ENCODE measurements around the gene STPG3.

STPG3 gene

GRCh38 chr9:137265496-137266161, 14.5 kb downstream of the STPG3 start:
- no peak for DNase-seq (ENCODE audit: low read depth, low spot score)

DNA sequence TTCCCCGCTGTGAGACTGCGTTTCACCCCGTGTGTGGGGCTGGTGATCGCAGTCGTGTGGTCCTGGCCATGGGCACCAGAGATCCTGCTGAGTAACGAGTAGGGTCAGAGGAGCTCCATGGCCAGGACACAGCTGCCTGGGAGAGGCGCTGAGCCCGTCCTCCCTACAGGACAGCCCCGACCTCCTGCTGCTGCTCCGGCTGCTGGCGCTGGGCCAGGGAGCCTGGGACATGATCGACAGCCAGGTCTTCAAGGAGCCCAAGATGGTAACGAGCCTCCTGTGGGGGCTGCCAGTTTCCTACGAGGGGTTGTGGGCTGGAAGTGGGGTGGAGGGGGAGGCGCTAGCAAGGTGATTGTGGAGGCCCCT, 15.1 kb downstream of the STPG3 start:
- DNase-seq (ENCODE audit: low read depth, low spot score): no peak

DNA sequence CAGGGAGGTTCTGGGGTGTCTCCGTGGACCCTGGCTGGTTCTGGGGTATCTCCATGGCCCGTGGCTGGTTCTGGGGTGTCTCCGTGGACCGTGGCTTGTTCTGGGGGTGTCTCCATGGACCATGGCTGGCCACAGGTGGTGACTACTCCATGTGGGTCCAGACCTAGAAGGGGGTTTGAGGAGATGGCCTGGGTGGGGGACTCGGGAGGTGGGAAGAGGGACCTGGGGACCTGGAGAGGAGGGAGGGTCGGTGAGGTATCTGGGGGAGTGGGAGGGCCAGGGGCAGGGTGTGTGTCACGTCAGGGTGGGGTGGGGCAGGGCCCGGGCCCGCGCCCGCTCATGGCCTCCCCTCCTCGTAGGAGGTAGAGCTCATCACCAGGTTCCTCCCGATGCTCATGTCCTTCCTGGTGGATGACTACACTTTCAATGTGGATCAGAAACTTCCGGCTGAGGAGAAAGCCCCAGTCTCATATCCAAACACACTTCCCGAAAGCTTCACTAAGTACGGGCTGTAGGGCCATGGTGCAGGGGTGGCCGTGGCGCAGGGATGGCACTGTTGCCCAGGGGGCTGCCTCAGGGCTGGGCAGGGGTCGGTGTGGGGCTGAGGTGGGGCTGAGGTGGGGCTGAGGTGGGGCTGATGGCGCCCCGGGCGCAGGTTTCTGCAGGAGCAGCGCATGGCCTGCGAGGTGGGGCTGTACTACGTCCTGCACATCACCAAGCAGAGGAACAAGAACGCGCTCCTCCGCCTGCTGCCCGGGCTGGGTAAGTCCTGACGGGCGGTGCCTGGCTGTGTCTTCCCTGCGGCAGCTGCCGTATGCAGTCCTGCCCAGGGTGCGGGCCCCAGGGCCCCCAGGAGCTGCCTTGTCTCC, 15.7 kb downstream of the STPG3 start:
- no peak for DNase-seq (ENCODE audit: low read depth, low spot score)

DNA sequence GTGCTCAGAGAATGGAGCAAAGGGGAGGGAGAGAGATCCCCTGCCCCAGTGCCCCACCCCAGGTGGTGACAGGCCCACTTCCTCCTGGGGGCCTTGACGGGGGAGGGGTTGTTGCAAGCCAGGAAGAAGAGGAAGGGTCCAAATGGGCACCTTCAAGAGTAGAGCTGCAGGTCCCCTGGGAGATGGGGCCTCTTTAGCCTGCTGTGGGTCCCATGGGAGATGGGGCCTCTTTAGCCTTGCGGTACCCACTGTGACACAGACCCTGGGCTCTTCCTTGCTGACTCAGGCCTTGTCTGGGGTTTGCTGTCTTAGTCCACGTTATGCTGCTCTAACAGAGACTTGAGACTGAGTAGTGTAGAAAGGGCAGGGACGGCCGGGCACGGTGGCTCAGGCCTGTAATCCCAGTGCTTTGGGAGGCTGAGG, 16.9 kb downstream of the STPG3 start:
- DNase-seq (ENCODE audit: low read depth, low spot score): no peak

GRCh38 chr9:137268538-137269201, 17.6 kb downstream of the STPG3 start:
- no peak for DNase-seq (ENCODE audit: low read depth, low spot score)

DNA sequence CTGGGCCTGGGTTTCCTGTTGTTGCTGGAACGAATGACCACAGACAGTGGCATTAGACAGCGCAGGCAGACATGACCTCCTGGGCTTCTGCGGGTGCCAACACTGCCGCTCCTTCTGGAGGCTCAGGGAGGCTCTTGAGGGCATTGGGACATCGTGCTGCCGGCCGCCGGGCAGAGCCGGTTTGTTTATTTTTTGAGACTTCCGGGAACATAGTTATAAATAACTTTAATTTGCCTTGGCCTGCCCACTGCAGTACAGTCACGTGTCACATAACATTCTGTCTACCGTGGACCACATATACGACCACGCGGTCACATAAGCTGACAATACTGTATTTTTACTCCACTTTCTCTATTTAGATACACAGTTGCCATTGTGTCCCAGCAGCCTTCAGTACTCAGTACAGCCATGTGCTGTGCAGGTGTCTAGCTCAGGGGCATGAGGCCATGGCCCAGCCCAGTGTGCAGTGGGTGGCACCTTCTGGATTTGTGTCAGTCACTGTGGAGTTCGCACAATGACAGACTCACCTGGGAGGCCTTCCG, 18.2 kb downstream of the STPG3 start:
- DNase-seq (ENCODE audit: low read depth, low spot score): no peak

GRCh38 chr9:137270929-137271695, 20.0 kb downstream of the STPG3 start:
- DNase-seq (ENCODE audit: low read depth, low spot score): no peak

GRCh38 chr9:137271696-137272076, 20.6 kb downstream of the STPG3 start:
- DNase-seq (ENCODE audit: low read depth, low spot score): no peak

- DNase-seq (ENCODE audit: low read depth, low spot score): no peak
These were observed 21.4 kb downstream of the STPG3 start for GRCh38 chr9:137272241-137273094.

DNA sequence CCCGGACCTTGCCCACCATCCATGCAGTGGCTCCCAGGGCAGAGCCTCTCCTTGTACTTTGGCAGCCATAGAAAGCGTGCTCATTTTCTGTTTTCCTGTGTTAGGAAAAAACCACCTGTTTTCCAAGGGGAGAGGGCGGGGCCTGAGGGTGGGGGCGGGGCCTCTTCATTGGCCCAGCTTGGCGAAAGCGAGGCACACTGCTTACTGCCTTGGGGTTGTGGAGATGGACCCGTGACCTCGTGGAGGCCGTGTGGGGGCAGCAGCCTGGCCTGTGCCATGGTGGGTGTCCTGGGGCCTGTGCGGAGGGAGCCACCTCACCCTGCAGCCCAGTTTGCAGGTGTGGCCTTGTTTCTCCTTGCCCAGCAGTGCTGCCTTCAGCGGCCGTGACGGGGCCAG, 22.0 kb downstream of the STPG3 start:
- DNase-seq (ENCODE audit: low read depth, low spot score): no peak

DNA sequence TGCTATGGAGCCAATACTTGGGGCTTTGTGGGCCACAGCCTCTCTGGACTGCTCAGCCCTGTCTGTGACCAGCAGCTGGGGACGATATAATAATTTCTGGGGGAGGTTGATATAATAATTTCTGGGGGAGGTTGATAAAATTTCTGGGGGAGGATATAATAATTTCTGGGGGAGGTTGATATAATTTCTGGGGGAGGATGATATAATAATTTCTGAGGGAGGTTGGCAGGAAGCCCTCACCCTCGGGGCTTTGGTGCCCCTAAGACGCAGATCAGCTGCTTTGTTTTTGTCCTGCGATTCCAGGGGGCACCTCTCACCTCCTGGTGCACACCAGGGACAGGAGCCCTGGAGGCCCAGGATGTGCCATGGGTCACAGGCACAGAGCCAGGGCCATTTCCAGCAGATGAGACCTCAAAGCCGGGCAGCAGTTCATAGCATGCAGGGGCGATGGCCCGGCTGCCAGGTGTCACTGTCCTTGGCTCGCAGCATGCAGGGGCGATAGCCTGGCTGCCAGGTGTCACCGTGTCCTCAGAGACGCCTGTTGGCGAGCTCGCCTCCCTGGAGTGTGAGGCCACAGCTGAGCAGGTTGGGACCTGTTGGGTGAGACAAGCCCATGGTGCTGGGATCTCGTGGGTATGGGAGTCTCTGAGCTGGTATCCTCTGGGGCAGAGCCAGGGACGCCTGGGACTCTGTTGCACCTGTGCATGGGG, 22.7 kb downstream of the STPG3 start:
- no peak for DNase-seq (ENCODE audit: low read depth, low spot score)

- DNase-seq (ENCODE audit: low read depth, low spot score): no peak
These were observed 24.1 kb downstream of the STPG3 start for GRCh38 chr9:137275203-137275587.

- DNase-seq (ENCODE audit: low read depth, low spot score): no peak
These were observed 24.7 kb downstream of the STPG3 start for GRCh38 chr9:137275588-137276472.

DNA sequence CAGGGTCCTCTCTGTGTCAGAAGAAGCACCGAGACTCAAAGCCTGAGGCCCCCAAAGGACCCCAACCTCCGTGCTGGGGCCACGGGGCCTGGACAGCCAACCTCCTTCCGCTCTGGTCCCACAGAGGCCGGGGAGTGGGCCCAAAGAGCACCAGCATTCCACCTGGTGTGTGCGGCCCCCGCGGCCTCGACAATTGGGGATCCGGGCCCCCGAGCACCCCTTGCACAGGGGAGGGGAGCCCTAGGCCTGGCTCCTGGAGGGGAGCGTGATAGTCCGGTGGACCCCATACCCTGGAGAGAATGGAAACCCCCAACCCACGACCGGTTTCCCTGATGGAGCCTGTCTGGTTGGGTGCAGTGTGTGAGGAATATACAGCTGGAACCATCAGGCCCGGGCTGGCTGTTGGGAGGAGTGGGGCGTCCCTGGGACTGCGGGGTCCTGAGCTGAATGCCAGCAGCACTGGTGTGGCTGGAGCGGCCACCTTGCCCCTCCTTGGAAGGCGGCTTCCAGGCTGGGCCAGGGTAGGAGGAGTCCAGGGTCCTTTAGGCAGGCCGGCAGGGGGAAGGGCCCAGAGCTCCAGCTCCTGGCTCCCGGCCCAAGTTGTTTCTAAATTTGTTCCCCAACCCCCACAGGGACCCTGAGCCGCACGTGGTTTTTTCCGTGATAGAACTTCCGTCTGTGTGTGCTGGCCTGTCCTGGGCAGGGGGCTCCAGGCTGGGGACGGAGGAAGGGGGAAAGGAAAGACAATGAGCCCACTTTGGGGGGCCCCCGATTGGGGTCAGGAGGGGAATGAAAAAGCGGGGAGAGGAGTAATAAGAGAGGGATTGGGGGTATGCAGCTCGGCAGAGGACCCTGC, 25.6 kb downstream of the STPG3 start:
- DNase-seq (ENCODE audit: low read depth, low spot score): no peak

DNA sequence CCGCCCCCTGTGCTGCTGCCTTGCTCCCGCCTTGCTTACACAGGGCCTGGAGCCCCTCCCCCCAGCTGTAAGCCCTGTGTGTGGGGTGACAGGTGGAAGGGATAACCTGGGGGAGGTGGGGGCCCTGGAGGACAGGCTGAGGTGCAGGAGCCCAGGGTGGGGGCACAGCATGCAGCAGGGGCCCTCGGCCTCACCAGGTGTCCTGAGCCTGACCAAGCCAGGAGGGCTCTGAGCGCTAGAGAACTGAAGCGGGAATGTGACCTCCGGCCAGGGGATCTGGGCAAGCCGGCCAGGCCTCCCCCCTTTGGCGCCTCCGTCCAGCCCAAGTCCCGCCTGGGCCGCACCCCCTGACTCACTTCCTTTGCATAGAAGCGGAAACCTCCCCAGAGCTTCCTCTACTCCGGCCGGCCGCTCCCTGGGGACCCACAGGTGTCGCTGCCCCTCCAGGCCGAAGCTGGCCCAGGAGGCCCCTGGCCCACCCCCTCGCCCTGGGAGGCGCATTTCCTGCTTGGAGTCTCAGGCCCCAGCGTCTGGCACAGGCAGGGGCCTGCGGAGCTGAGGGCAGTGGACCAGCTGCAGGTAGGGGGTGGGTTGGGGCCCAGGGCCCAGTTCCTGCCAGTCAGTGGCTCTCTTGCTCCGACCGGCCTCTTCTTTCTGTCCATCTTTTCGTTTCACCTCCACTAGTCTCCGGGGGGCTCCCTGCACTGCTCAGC, 26.4 kb downstream of the STPG3 start, which contains the start of gene TOR4A:
TOR4A (plus strand) TSS at position 398 of the 713 bp plus-strand sequence. CDS start 964 bp downstream, outside the sequence.
- DNase-seq (ENCODE audit: low read depth, low spot score): no peak

DNA sequence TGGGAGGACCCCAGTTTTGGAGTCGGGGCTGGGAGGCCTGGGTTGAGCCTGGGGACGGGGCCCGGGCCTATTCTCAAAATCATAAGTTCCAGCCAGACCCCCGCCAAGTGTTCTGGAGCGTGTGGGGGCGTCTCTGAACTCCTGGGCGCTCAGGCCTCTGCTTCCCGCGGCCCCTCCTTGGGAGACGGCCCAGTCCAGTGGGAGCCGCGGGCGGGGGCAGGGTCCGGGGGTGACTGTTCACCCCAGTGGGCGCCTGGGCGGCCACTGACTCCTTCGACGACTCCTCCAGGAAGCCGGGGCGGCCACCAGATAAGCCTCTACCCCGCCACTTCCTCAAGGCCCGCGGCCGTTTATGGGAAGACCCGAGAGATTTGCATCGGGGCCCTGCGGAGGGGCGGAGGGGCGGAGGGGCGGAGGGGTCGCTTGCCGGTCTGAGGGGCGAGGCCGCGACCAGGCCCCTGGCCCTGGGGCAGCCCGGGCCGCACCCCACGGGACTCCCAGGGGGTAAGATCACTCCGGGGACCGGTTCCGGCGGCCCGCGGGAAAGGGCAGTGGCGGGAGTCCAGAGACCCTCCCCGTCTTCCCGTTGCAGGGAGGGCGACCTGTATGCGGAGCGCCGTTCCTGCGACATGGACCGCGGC, 27.1 kb downstream of the STPG3 start:
- no peak for DNase-seq (ENCODE audit: low read depth, low spot score)
